Right kidney (tissue), 1 donor: ENCODE data around the gene MMD2.

Experiments
- DNase-seq: peaks from one replicate; pipeline ENCODE4 v3.0.0-alpha.2; 2016

MMD2 gene

DNA sequence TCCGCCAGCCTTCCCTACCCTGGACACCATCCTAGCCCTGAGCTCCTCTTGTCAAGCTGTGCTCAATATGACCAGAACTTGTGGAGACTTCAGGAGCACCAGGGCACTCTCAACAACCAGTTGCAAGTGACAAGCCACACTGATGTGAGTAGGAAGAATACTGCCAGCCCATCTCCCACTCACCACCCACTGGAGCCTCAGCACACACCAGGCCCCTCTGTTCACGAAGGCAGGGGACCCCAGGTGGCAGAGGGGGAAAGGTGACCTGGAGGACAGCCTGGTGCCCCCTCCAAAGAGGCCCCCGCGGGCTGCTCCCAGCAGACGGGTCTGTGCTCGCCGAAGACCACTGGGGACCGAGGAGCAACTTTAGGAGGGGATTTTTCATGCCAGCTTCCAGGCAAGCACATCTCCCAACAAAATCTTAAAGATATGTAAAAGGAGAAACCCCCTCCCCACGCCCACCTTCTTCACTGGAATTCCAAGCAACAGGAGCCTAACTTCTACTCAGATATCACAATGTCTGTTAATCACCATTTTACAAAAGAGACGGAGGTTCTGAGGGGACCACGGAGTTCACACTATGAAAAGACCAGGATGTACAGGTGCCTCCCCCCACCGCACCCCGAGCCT lies 1.0 kb downstream of the MMD2 start:
- peak; percentile 5 for DNase-seq

DNA sequence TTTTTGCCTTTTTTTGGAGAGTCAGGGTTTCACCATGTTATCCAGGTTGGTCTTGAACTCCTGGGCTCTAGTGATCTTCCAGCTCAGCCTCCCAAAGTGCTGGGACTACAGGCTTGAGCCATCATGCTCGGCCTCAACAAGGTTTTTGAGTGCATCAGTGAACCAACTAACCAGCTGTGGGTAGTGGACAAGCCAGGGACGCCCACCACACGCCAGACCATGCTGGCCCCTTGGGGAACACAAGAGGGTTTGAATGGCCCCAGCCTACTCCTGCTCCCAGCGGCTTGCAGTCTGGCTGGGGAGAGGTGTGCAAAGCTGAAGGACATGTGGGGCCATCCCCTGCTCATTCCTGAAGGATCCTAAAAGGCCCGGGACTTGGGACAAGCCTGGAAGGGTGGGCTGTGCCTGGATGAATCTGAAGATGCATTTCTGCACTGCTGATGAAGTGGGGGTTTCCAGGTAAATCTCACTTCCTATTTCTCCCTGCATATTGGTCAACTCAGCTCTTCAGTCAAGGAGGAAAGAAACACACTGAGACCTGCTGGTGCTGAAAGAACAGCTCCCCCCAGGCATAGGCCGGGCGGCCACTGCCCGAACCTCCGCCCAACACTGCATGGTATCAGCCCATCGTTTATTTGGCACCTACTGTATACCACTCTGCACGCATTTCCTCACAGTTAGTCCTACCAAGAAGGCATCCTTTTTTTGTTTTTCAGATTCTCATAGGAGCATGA lies 6.9 kb downstream of the MMD2 start:
- DNase-seq, result peak; percentile 28

DNA sequence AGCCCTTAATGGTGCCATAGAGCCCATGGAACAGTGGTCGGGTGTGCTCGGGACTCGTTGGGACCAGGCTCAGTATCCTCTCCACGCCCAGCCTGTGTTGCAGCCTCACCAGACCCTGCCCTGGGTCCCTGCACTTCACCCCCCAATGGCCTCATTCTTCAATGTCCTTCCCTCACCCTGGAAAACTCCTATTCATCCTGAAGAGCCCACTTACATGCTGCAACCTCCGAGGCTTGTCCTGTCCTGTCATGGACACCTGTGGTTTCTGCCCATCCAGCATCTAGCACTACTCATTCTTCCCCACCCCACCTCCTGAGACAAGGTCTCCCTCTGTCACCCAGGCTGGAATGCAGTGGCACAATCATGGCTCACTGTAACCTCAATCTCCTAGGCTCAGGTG lies 7.7 kb downstream of the MMD2 start:
- DNase-seq, result no peak

DNA sequence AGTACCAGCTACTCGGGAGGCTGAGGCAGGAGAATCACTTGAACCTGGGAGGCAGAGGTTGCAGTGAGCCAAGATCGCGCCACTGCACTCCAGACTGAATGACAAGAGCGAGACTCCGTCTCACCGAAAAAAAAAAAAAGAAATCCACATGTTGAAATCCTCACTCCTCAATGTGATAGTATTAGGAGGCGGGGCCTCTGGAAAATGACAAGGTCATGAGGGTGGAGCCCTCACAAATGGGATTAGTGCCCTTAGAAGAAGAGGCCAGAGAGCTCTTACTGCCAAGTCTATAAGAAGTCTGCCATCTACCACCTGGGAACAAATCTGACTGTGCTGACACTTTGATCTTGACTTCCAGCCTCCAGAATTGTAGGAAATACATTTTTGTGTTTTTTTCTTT lies 10.6 kb downstream of the MMD2 start:
- DNase-seq, result no peak

DNA sequence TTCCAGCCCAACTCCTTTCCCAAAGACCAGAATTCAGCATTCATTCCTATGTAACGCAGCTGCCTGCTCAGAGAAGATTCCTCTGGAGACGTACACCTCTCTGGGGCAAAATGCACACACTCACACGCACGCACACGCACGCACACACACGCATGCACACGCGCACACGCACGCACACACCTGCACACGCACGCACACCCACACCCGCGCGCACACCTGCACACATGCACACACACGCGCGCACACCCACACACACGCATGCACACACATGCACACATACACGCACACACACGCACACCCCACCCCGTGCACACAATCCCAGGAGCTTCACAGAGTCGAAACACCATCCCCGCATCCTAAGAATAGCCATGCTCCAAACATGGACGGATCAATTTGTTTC lies 13.0 kb downstream of the MMD2 start:
- DNase-seq, result no peak

DNA sequence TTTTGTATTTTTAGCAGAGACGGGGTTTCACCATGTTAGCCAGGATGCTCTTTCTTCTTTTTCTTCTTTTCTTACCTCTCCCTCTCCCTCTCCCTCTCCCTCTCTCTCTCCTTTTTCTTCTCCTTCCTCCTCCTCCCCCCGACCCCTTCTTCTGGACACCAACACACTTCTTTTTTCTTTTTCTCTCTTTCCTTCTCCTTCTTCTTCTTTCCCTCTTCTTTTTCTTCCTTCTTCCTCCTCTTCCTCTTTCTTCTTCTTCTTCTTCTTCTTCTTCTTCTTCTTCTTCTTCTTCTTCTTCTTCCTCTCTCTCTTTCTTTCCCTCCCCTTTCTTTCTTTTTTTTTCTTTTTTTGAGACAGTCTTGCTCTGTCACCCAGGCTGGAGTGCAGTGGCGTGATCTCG lies 14.0 kb downstream of the MMD2 start:
- DNase-seq, result no peak

DNA sequence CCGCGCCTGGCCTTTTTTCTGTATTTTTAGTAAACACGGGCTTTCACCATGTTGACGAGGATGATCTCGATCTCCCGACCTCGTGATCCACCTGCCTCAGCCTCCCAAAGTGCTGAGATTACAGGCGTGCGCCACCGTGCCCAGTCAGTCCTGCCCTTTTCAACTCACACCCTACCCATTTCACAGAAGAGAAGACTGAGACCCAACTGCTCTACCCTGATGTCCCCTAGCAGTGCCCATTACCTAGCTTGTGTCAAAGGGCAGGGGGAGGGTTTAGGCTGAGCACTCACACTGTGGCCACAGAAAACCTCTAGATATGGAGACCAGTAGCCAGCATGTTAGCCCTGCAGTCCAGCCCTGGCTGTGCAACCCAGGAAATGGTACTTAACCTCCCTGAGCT lies 15.7 kb downstream of the MMD2 start:
- no peak for DNase-seq

DNA sequence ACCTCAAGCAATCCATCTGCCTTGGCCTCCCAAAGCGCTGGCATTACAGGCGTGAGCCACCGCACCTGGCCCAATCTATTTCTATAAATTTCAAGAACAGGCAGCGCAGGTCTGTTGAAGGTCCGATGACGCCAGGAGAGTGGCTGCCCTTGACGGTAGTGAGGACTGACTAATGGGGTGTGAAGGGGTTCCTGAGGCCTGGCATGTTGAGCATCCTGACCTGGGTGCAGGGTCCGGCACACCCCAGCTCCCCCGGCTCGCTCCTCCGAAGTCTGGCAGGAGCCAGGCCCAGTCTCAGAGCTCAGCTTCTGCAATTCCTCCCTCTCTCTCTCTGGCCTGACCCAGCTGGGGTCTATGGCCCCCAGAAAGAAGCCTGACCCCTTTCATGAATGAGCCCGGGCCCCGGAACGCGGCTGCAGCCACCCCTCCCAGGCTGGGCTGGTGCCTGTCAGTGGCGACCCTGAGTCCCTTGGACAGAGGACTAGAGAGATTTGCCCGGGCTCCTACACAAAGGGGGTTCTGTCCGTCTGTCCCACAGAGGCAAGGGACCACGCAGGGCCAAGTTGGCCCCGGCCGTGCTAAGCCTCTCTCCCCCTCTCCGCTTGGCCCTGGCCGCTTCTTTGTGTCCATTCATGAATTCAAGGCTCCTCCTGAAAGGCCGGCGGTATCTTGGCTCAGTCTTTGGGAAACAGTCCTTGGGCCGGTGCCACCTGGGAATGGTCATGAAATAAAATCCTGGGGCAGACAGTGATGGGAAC lies 18.8 kb downstream of the MMD2 start:
- no peak for DNase-seq

DNA sequence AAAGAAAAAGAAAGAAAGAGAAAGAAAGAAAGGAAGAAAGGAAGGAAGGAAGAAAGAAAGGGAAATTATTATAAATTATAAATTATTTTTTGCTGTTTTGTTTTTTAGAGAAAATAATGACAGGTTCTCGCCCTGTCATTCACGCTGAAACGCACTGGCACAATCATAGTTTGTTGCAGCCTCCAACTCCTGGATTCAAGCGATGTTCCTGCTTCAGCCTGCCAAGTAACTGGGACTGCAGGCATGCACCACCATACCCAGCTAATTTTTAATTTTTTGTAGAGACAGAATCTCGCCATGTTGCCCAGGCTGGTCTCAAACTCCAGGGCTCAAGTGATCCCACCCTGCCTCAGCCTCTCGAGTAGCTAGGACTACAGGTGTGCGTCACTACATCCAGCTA lies 21.6 kb downstream of the MMD2 start:
- no peak for DNase-seq

DNA sequence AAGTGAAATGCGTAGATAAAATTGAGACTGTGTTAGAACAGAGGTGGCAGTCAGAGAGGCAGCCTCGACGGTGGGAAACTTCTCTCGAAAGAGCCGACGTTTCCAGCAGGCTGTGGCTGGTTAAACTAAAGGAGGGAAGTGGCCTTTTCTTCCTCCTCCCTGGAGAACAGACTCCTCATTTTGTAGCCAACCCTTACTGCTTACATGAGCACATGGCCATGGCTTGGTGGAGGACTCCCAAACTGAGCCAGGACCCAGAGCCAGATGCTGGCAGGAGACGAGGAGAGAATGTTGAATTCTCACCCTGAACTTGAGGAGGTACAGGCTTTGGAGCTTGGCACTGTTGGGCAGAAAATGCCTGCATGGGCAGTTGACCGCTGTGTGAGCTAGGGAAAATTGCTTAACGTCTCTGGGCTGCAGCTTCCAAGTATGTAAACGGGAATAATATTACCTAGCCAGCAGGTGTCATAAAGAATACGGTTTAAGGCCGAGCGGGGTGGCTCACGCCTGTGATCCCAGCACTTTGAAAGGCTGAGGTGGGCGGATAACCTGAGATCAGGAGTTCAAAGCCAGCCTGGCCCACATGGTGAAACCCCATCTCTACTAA lies 24.5 kb downstream of the MMD2 start:
- no peak for DNase-seq

DNA sequence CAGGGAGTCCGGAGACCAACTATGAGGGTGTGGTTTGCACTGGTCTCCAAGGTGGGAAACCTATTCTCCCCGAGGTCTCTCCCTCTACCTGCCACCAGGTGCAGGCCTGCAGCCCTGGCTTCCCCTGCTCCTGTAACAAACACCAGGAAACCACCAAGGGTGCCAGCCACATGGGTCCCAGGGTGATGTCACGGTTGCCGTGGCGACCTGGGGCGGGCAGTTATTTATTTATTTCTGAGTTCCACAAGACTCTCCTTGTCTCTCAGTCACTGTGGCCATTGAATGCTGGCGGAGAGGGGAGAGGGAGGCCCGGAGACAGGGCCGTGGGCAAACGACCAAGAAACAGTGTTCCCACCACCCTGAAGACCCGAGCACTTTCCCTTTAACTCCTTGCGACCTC lies 27.0 kb downstream of the MMD2 start:
- peak; percentile 11 for DNase-seq

DNA sequence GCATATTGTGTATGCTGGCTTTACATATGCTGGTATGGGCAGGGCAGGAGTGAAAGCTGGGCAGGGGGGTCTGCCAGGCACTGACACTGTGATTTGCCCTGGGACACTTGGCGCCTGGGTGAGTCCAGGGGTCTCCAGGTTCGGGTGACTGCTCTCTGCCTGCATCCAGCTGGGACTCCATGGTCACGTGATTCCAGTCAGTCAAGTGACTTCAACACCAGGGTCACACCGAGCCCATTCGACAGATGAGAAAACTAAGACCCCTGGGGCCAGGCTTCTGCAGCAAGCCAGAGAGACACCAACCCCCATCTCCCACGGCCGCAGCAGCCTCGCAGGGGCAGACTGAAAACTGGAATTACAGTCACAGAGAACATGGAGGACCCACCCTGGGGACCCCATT lies 30.0 kb downstream of the MMD2 start:
- no peak for DNase-seq

DNA sequence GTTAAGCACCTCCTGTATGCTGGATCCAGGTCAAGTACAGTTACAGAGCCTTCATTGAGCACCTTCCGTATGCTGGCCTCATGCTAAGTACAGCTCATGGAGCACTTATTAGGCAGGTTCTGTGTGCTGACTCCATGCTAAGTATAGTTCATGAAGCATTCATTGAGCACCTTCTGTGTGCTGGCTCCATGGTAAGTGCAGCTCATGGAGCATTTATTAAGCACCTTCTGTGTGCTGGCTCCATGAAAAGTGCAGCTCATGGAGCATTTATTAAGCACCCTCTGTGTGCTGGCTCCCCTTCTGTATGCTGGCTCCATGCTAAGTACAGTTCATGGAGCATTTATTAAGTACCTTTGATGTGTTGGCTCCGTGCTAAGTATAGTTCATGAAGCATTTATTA lies 30.5 kb downstream of the MMD2 start:
- no peak for DNase-seq

DNA sequence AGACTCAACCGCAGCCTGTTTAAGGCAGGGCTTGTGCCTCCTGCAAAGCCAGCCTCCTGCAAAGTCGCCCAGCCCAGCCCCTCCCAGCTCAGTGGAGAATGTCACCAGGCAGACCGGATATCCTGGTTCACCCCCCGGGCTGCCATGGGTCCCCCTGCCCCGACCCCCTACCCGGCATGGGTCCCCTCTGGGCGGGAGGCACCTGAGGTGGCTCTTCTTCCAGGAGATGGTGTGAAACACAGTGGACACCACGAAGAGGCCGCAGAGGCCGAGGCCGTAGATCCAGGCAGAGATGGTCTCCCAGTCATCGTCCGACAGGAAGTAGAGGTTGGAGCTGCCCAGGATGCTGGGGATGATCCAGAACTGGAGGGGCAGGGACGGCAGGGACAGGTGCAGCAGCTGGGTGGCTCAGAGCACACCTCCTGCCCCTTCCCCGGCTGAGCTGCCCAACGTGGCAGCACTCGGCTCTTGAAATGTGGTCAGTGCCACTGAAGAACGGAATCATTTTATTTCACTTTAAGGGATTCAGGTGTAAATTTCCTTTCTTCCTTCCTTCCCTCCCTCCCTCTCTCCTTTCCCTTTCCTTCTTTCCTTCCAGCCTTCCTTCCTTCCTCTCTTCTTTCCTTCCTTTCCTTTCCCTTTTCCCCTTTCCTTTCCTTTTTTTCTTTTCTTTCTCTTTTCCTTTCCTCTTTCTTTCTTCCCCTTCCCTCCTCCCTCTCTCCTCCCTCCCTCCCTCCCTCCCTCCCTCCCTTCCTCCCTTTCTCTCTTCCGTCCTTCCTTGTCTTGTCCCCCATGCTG lies 38.8 kb downstream of the MMD2 start:
- DNase-seq, result no peak

DNA sequence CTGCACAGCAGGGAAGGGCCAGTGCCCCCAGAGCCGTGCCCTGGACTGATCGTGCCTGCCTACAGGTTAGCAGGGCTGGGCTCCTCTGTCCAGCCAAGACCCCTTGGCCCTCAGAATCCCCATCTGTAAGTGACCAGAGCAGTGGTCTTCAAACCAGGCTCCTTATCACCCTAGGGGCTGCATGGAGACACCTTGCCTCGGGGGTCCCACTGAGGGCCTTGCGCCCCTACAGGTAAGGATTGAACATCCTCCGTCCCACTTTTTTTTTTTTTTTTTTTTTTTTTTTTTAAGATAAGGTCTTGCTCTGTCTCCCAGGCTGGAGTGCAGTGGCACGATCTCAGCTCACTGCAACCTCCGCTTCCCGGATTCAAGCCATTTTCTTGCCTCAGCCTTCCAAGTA lies 42.9 kb downstream of the MMD2 start:
- DNase-seq, result no peak

DNA sequence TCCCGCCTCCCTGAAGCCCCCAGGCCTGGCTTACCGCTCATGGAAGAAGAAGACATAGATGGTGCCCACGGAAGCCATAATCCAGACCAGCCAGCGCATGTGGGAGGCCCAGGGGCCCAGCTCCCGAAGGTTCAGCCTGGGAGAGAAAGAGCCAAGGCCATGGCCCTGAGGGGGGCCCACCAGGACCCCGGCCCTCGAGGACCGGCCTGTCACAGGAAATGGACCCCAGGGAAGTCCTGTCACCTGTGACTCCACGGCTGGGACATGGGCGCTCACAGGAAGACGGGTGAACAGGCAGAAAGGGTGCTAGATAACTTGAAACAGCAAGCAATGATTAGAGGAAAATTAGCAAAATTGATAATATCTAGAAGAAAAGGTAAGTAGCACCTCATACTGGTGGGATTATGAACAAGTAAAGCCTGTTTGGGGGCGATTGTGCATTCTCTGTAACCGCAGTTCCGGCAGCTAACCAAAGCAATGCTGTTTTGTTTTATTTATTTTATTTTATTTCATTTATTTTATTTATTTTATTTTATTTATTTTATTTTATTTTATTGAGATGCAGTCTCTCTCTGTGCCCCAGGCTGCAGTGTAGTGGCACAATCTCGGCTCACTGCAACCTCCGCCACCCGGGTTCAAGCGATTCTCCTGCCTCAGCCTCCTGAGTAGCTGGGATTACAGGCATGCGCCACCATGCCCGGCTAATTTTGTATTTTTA lies 47.7 kb downstream of the MMD2 start:
- no peak for DNase-seq

DNA sequence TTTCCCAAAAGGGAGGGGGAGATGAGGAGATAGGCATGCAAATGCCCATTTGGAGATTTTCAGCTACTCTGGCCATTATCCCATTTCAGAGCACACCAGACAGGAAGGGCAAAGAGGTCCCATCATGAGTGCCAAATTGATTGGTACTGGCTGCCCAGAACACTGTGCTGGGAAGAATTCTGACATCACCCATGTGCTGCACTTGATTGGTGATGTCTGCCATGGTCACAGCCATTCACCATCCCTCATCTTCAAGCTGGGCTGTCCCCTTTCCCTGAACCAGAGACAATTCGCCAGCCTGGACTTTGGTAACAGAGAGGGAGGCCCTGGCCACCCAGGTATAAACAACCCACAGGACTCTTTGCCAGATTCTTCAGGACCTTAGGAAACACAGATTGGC lies 52.3 kb downstream of the MMD2 start:
- DNase-seq, result no peak

DNA sequence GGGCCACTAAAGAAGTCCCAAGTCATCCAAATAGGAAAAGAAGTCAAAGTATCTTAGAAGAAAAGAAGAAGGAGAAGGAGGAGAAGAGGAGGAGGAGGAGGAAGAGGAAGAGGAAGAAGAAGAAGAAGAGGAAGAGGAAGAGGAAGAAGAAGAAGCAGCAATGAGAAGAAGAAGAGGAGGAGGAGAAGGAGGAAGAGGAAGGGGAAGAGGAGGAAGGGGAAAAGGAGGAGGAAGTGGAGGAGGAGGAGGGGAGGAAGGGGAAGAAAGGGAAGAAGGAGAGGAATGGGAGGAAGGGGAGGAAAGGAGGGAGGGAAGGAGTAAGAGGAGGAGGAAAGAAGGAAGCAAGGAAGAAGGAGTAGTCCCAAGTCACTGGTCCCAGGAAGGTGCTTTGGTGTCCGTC lies 53.8 kb downstream of the MMD2 start:
- no peak for DNase-seq

DNA sequence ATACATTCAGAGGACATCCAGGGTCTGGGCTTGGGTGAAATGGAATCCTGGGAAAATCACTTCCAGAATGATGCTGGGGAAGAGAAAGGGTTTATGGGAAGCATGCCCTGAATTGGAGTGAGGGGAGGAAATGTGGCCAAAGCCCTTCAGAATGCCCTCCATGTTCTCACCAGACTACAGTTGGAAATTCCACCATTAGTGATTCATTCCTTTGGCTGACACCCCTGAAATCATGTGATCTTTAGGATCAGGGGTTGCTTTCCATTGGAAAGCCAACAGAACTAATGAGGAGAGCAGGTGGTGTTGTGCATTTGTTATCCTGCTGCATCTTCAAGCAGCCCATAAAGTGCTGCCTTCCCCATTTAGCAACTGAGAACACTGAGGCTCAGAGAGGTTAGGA lies 54.6 kb downstream of the MMD2 start:
- no peak for DNase-seq

DNA sequence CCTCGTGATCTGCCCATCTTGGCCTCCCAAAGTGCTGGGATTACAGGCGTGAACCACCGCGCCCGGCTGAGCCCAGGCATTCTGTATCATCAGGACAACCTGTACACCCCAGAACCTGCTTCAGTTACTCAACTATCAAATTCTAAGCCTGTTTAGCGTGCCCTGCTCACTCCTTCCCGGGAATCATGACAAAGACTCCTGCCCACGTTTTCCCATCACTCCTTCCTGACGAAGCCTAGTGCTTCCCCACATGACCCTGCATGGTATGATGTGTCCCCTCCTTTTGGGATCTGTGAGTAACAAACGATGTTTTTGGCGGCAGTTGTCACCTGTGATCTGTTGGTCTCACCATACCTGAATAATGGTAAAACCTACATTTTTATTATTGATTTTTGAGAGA lies 63.2 kb downstream of the MMD2 start:
- DNase-seq, result no peak

DNA sequence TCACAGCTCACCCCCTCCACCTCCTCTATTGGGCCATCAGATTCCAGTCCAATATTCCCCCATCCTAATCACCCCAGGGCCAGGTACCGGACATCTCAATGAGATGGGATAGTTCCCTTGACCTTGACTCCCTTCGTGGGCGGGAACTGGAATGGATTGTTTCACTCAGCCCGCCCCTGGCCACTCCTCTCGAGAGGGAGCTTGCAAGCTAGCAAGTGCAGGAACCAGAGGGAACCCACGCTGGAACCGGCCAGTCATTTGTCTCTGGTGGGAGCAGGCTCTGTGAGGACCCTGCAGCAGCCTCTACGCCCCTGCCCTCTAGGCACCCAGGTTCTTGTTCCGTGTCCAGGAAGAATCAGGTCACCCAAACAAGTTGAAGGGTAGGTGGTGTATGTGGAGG lies 64.5 kb downstream of the MMD2 start:
- no peak for DNase-seq

DNA sequence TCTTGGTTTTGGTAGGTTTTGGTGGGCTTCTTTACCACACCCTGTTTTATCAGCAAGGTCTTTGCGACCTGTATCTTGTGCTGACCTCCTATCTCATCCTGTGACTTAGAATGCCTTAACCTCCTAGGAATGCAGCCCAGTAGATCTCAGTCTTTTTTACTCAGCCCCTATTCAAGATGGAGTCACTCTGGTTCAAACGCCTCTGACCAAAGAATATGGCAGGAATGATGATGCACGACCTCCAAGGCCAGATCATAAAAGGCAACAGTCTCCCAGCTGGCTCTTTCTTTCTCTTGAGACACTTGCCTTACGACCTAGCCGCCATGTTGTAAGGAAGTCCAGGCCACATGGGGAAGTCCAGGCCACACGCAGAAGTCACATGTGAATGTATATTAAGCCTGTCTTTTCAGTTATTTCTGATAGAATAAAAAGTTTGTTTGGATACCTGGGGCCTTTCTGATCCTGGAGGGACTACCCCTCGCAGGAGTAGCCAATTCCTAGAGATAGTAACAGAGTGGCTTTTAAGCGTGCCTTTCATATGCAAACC lies 65.0 kb downstream of the MMD2 start:
- no peak for DNase-seq
